Progenitor cell of endocrine pancreas (in vitro differentiated cells): ENCODE data around the gene HELB. TPM values are rescaled to one million over a fixed set of nuclear protein-coding genes. Genes with fewer than 3 reads are reported as not detected.

Experiments
- DNase-seq: peaks from one replicate; pipeline ENCODE4 v3.0.0; 2021; ENCODE audit warnings: low spot score; ENCODE audit not compliant: unreplicated experiment
- H3K27ac Mint-ChIP-seq: 2 replicates; pipeline ENCODE4 v1.8.0; 2021; ENCODE audit warnings: mild to moderate bottlenecking, moderate library complexity, mixed read lengths
- H3K27me3 Mint-ChIP-seq: 2 replicates; pipeline ENCODE4 v1.8.0; 2021; ENCODE audit warnings: mixed read lengths
- H3K36me3 Mint-ChIP-seq: 2 replicates; pipeline ENCODE4 v1.8.0; 2022; ENCODE audit warnings: mixed read lengths; ENCODE audit not compliant: insufficient read depth
- H3K4me1 Mint-ChIP-seq: 2 replicates; pipeline ENCODE4 v1.8.0; 2021; ENCODE audit warnings: low read depth, mixed read lengths
- H3K4me3 Mint-ChIP-seq: 2 replicates; pipeline ENCODE4 v1.8.0; 2021; ENCODE audit warnings: low read depth, mild to moderate bottlenecking, moderate library complexity, mixed read lengths
- H3K9me3 Mint-ChIP-seq: 2 replicates; pipeline ENCODE4 v1.8.0; 2021; ENCODE audit warnings: low read depth, mixed read lengths
- CTCF ChIP-seq: fragments of 200-600 bp; sonication (generic); IDR thresholded peaks from one replicate; pipeline ENCODE4 v1.5.0; 2021; ENCODE audit warnings: antibody characterized with exemption, mild to moderate bottlenecking; ENCODE audit not compliant: unreplicated experiment
- total RNA-seq: library from RNA; stranded (reverse); gene quantifications from 2 replicates; pipeline ENCODE4 v1.2.1, GENCODE V29; 2021

HELB gene
- total RNA-seq, 1 donor from 2014 or later = 7.1 TPM

- peaks cover 3% of the 10 kb centered on the region for H3K9me3 Mint-ChIP-seq
- DNase-seq = no peak
- peaks cover 2% of the 10 kb centered on the region for H3K27me3 Mint-ChIP-seq
- H3K4me3 Mint-ChIP-seq = no peak overlapping the region
- no peaks in the 10 kb centered on the region for H3K36me3 Mint-ChIP-seq
- TF ChIP-seq CTCF = no peak
- no peaks in the 10 kb centered on the region for H3K4me1 Mint-ChIP-seq
- H3K27ac Mint-ChIP-seq = no peak overlapping the region
These were observed 15.0 kb upstream of the HELB start for GRCh38 chr12:66287275-66287674.

DNA sequence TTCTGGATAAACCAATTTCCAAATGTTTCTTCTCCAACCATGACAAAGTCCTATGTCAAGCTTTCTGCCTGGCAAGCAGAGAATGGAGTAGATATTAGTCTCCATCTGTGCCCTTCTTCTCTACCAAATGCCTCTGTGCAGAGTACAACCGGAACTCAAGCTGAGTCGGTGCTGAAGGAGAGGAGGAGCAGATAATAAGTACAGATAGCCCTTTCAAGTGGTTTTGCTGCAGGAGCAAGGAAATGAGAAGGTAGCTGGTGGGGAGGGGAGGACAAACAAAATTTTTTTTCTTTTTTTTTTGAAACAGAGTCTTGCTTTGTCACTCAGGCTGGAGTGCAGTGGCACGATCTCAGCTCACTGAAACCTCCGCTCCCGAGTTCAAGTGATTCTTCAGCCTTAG, 14.2 kb upstream of the HELB start:
- DNase-seq = no peak
- Mint-ChIP-seq H3K27me3 (peaks cover 2% of the 10 kb centered on the region), H3K4me1 (no peaks in the 10 kb centered on the region), H3K9me3 (peaks cover 3% of the 10 kb centered on the region), H3K4me3 (no peak overlapping the region), H3K36me3 (no peaks in the 10 kb centered on the region), H3K27ac (no peak overlapping the region)
- TF ChIP-seq CTCF = no peak

DNA sequence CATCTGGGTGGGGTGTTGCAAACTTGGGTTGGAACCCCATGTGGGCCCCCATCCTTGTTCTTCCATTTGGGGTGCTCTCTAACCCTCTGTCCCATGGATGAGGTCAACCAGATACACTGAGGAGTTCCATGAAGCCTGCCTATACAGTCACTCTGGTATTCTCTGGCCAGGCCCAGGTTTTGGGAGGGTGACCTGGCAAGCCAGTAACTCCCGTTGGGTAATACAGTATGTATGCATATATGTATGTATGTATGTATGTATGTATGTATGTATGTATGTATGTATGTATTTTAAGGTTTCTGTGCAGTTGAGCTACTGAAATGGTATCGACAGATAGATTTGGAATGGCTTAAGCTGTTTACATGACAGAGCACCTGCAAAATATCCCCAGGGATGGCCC, 12.8 kb upstream of the HELB start:
- H3K9me3 Mint-ChIP-seq = peaks cover 3% of the 10 kb centered on the region

DNA sequence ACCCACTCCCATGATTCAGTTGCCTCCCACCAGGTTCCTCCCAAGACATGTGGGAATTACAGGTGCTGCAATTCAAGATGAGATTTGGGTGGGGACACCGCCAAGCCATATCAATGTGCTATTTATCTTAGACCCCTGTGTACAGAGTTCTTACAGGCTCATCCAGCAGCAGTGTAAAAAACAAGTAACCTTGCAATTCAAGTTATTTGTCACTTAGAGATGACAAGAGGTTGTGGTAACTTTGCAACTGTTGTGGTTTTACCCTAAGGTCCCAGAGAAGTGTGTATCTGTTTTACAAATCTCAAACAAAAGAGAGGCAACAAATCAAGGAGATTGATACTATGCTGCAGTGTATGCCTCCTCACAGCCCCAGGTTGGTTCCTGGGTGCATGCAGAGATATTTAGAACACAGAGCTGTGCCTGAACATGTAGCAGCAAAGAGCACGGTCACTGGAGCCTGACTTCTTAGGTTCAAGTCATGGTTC, 11.5 kb upstream of the HELB start:
- Mint-ChIP-seq H3K36me3 (no peaks in the 10 kb centered on the region), H3K4me3 (no peak overlapping the region), H3K4me1 (no peaks in the 10 kb centered on the region), H3K9me3 (peaks cover 3% of the 10 kb centered on the region), H3K27ac (no peak overlapping the region), H3K27me3 (peaks cover 2% of the 10 kb centered on the region)
- DNase-seq = no peak
- no peak for TF ChIP-seq CTCF

More for the DNA sequence above, 12.8 kb upstream of the HELB start:
- Mint-ChIP-seq H3K36me3 (no peaks in the 10 kb centered on the region), H3K4me3 (no peak overlapping the region), H3K27me3 (peaks cover 2% of the 10 kb centered on the region), H3K4me1 (no peaks in the 10 kb centered on the region), H3K27ac (no peak overlapping the region)
- TF ChIP-seq CTCF = no peak
- no peak for DNase-seq

GRCh38 chr12:66296176-66296683, 6.1 kb upstream of the HELB start:
- Mint-ChIP-seq H3K36me3 (no peaks in the 10 kb centered on the region), H3K27ac (no peak overlapping the region), H3K4me1 (no peaks in the 10 kb centered on the region), H3K4me3 (no peak overlapping the region), H3K27me3 (peaks cover 16% of the 10 kb centered on the region), H3K9me3 (no peaks in the 10 kb centered on the region)
- DNase-seq = no peak
- no peak for TF ChIP-seq CTCF
